SH-SY5Y (cell line): ENCODE results near the gene SLC10A7.

Experiments
- GATA2 ChIP-seq: IDR thresholded peaks from 2 replicates; pipeline ENCODE4 v1.6.1; 2011; ENCODE audit warnings: mild to moderate bottlenecking, low read depth, low read length
- GATA3 ChIP-seq: IDR thresholded peaks from 2 replicates; pipeline ENCODE4 v1.6.1; 2011; ENCODE audit warnings: low read depth, mild to moderate bottlenecking, low read length, moderate library complexity

Gene SLC10A7

DNA sequence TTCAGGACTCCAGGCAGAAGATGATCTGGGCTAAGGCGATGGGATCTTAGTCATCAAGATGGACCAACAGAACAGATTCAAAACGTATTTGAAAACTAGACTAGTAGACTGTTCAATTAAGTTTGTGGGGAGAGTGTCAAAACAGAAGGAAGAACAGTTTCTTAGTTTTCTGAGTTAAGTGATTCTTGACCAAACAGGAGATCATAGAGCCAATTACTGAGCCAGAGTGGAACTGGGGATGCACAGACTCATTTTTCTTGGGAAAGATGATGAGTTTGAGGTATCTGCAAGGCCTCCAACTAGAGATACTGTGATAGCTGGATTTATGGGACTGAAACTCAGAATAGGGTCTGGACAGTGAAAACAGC is 187.9 kb downstream of the SLC10A7 start:
- no peak for TF ChIP-seq GATA2
- no peak for TF ChIP-seq GATA3

DNA sequence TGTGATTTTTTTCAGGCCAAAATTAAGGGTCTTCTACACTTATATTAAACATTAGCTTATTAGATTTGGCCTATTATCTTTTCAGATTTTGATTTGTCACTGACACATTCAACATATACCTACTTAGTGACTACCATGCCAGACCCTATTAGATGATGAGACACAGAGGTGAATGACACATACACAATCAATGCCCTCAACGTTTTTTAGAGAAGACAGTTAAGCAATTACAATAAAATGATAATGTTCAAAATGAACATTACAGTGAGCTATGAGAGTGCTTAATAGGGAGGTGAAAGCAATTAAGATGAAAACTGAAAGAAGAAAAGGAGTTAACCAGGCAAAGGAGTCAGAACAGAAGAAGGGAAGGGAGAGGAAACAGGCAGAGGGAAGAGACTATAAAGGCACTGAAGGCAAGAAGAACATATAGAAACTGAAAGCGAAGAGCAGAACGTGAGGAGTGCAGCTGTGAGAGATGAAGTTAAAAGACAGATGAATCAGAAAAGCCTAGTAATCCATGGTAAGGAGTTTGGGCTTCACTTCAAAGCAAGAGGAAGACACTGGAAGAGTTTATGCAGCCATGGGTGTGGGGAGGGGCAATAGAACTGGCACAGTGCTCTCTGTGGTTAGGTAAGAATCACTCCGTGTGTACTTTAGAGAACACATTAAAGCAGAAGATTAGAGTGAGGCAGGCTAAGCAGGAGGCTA is 188.4 kb downstream of the SLC10A7 start:
- TF ChIP-seq GATA2 (no peak), GATA3 (no peak)

DNA sequence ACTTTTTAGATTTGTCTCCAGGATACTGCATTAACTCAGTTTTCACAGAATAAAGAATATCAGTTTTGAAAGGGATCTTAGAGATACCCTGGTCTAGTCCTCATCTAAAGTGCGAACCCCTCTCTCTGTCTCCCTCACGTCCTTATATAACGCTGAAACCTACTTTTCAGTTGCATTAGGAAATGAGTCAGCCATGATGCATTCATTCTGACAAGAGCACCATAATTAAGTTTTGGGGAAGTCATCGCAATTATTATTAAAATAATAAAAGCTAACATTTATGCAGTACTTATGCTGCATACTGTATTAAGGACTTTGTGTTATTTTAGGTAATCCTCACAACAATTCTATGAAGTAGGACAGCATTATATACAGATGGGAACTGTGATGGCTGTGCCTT is 191.3 kb downstream of the SLC10A7 start:
- TF ChIP-seq GATA3 = no peak
- TF ChIP-seq GATA2 = no peak

DNA sequence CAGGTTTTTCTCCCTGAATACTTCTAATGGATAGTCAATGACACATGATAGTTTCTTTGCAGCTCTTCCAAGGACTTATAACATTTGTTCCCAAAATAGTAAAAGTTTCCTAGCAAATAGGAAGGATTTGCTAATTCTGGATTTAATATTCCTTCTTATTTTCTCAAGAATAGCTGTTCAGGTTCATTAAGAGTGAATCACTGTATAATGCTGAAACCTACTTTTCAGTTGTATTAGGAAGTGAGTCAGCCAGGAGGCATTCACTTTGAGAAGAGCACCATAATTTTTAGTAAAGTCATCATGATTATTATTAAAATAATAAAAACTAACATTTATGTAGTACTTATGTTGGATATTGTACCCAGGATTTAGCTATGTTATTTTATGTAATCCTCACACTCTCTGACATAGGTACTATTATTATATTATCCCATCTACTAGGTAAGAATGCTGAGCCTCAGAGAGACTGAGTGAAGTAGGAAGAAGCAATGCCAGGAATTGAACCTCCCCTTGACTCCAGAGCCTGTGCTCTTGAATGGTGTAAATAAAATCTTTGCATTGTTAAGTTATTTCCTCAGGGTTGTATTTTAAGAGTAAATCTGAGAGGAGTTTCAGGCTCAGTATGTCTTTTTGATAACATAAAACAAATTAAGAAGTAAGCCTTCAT is 192.6 kb downstream of the SLC10A7 start:
- TF ChIP-seq GATA2 (no peak), GATA3 (no peak)

DNA sequence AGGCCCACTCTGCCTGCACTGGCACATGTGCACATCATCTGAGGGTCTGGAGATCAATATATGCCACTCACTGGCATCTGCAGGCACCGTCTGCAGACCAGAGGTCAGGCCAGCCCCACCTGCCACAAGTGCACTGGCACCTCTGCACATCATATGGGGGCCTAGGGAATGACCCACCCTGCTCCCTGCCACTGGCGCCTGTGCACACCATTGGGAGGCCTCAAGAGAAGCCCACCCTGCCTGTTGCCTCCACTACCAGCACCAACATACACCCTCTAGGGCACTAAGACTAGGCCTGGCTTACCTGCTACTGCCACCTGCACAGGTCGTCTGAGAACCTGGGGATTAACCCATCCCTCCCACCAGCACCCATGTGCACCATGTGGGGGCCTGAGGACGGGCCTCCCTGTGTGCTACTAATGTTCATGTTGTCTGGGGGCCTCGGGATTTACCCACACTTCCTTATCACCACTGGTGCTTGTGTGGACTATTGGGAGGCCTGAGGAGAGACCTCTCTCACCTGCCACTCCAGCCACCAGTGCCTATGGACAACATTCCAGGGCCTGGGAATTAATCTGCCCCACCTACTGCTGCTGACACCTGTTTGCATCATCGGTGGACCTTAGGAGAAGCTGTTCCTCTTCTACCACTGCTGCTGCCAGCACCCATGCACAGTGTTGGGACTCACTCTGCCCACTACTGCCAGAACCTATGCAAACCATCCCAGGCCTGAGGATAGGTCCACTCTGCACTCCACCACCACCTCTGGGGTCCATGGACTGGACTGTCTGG is 193.7 kb downstream of the SLC10A7 start:
- TF ChIP-seq GATA3 = no peak
- TF ChIP-seq GATA2 = no peak

DNA sequence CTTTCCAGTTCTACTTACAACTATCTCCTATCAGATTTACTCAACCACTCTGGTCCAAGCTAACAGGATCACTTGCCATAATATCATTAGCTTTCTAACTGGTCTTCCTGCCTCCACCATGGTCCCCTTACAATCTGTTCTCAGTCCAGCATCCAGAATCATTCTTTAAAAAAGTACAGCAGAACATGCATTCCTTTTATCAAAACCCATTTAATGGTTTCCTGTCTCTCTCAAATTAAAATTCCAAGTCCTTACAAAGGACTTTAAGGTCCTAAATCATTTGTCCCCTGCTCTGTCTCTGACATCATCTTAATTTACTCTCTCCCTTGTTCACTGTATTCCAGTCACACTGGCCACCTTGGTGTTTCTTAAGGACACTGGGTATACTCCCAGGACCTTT is 202.8 kb downstream of the SLC10A7 start:
- TF ChIP-seq GATA2 = no peak
- no peak for TF ChIP-seq GATA3

DNA sequence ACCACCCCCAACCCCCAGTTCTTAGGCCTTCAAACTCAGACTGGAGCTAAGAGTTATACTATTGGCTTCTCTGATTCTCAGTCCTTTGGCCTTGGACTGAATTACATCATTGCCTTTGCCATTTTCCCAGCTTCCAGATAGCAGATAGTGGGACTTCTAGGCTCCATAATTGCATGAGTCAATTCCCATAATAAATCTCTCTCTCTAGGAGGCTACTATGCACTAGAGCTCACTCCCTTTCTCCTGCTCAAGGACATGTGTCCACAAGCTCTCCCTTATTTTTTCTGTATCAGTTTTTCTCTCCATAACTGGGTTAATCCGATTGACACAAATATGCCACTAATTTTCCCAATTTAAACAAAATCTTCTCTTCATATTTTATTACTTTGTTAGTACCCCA is 204.0 kb downstream of the SLC10A7 start:
- no peak for TF ChIP-seq GATA3
- no peak for TF ChIP-seq GATA2

DNA sequence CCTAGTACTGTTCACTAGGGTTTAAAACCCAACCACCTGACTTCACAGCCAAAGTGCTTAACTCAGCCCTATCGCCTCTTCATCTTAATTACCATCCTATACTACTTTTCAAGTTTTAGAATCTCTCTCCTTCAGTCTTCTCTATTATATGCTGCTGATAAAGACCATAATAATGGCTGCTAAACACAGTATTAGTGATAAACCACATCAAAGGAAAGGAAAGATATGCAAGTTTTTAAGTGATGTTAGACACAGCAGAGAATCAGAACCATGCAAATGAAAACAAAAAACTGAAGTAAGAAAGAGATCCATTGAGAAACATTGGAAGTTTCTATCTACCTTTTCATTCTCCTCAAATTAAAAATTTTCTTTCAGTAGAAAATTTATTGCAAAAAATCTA is 206.6 kb downstream of the SLC10A7 start:
- no peak for TF ChIP-seq GATA2
- no peak for TF ChIP-seq GATA3

DNA sequence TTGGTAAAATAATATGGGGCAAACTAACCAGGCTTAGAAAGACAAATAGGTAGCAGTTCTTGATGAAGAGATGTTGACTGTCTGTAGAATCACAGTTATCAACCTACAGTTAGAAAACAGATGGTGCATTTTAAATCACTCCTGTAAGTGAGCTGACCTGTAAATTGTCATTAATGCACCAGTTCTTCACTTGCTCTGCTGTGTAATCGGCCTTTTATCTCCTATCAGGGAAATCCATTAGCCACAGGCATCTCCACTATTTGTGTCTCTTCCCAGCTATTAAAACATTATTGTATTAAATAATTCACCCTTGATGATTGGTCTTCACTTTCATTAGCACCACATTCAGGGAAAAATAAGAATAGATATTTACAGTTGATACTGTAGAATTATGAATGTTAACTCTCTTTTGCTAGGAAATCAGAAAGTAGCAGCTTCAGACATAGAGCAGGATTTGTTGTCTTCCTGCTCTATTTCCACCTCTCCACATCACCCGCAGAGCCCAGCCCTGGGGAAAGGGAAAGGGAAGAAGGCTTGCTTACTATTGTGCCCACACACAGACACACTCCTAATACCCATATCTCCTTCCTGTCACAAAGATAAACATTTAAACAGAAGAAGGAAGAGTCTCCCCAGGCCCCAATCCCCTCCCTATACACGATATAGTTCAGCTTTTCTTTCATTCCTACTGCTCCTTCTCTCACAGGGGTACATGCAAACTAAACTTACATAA is 210.3 kb downstream of the SLC10A7 start:
- TF ChIP-seq GATA2 (peak; percentile 85), GATA3 (peak; percentile 94)

DNA sequence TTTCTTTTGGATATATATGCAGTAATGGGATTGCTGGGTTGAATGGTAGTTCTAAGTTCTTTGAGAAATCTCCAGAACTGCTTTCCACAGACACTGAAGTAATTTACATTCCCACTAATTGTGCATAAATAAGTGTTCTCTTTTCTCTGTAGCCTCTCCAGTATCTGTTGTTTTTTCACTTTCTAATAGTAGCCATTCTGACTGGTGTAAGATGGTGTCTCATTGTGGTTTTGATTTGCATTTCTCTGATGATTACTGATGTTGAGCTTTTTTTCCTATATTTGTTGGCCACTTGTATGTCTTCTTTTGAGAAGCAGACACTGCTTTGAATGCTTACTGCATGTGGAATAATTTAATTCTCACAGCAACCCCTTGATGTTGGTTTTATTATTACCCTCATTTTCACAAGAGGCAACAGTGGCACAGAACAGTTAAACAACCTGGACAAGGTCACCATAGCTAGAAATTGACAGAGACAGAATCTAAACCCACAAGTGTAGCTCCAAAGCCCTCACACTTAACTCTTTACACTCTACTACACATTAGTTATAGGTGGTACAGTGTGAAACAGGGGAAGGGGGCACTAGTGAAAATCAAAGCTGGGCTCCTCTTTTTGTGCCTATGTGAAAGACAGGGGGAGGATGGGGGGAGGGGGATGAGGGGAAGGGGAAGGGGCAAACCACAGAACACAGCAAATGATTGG is 211.3 kb downstream of the SLC10A7 start:
- TF ChIP-seq GATA2 = no peak
- TF ChIP-seq GATA3 = no peak

DNA sequence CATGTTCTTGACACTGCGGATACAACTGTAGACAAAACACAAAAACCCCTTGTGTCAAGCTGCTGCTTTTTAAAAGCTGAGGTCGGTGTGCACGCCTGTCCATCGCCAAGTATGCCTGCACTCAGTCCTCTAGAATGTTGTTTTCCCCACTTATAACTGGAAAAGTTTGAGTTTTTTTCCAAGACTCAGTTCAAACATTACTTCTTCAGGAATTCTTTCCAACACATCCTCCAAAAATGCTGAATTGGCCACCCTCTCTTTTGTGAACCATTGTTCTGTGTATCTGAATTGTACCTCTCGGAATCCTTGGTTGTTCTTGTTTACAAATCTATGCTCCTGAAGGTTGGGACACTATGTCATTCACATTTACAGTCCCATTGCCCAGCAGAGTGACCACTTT is 212.8 kb downstream of the SLC10A7 start:
- TF ChIP-seq GATA2 = no peak
- TF ChIP-seq GATA3 = no peak

DNA sequence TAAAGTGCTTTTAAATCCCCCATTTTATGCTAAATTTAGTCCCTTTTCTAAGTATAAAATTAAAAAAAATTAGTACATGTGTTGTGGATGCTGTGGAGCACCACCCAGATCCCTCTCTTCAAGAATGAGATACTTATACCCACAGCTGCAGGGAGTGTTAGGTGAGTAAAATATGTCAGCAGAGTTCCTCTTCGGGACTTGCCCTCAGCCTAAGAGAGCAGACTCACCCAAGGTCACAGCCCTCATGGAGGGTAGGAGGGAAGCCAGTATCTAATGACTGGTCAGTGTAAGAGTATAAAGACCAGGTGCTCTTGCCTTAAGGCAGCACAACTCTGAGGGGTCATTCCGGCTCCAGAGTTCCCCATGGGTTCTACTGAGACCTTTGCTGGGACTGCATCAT is 218.9 kb downstream of the SLC10A7 start:
- TF ChIP-seq GATA3 (no peak), GATA2 (no peak)

DNA sequence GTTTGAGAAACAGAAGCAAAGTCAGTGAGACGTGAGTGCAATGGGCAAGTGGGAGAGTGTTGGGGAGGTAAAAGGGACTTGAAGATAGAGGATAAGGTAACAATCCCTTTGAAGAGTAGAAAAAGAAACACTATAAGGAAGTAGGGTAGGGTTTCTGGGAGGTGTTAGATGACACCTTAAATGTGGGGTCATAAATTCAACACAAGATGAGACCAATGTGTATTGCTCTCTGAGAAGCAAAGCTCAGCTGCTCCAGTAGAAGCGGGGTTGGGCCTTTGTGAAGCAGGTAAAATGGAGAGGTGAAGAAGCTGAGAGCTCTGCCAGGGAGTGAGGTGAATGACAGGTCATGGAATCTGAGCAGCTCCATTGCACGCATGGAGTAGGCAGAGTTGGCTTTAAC is 222.1 kb downstream of the SLC10A7 start:
- TF ChIP-seq GATA3 (no peak), GATA2 (no peak)

DNA sequence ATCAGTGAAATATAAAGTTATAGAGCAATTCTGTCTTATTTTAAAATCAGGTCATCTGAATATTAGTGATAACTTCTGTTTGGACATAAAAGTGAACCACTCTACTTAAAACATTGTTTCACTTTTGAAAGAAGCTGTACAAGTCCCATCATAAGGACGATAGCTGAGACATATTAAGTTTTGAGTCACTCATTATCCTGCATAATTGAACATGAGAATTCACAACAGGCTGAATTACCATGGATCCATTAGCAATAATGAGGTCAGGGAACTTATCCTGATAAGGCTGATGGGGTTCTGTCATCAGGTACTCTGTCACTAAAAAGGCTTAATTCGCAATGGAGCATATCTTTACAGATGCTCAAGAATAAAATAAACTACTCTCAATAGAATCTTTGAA is 227.0 kb downstream of the SLC10A7 start:
- TF ChIP-seq GATA2 = no peak
- TF ChIP-seq GATA3 = no peak

DNA sequence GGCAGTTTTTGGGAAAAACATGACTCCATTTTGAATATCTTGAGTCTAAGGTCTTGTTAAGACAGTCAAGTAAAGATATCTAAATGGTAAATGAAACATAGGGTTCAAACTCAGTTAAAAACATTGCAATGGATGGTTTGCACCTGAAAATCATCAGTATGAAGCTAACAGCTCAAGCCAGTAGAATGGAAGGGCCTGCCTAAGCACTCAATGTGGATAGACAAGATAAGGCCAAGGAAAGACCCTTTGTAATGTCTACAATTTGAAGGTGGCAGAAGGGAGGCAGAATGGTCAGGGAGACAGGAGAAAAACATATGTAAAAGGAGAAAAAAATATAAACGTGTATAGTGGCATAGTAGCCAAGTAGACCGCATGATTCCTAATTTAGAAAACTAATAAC is 229.2 kb downstream of the SLC10A7 start:
- TF ChIP-seq GATA2 = no peak
- no peak for TF ChIP-seq GATA3
